ENCODE data around the gene RASD1. TPM values are rescaled to one million over a fixed set of nuclear protein-coding genes. Genes with fewer than 3 reads are reported as not detected.

Gene RASD1
- total RNA-seq, 1 experiment from 2014 or later = 0.30 TPM

GRCh38 chr17:17453088-17453487 lies 43.1 kb downstream of the RASD1 start:
- ChIA-PET CTCF (no interaction called here), RAD21 (ENCODE audit: low non-redundant PET in 1 of 2, low total read pairs in 2 of 2, uncharacterized antibody in 2 of 2, unreplicated experiment in 2 of 2) (no interaction called here), POLR2A (no interaction called here)
- Histone ChIP-seq H3K36me3 (ENCODE audit: control insufficient read depth in 1 of 2, insufficient read depth in 2 of 2, low read length in 2 of 2) (no peaks in the 10 kb centered on the region), H3K27ac (ENCODE audit: low read depth, low read length) (no peak overlapping the region), H3K4me2 (ENCODE audit: low read length) (no peak overlapping the region), H3K9ac (ENCODE audit: low read length) (no peak overlapping the region), H3K4me3 (replicated peaks in 1 of 2; ENCODE audit: low read depth in 1 of 2, low read length in 2 of 2) (no peak overlapping the region), H3K4me1 (ENCODE audit: control insufficient read depth in 1 of 2, insufficient read depth in 2 of 2, low read length in 2 of 2) (no peaks in the 10 kb centered on the region), H3K27me3 (ENCODE audit: insufficient read depth, low read length) (peaks cover 10% of the 10 kb centered on the region; the same call in 1 of the 2 replicates), H2AFZ (ENCODE audit: low read depth, low read length, poor library complexity, severe bottlenecking) (no peak overlapping the region), H3K9me2 (ENCODE audit: insufficient read depth) (no peaks in the 10 kb centered on the region), H3K9me3 (ENCODE audit: control insufficient read depth in 1 of 2, insufficient read depth in 1 of 2, low read depth in 1 of 2, low read length in 2 of 2) (no peaks in the 10 kb centered on the region), H4K20me1 (ENCODE audit: insufficient read depth) (no peaks in the 10 kb centered on the region), H3K79me2 (ENCODE audit: insufficient read depth, low read length) (no peaks in the 10 kb centered on the region)
- DNase-seq (ENCODE audit: low read depth, low spot score) = no peak
- no peak for ATAC-seq
- no TSS peak for BruUV-seq (replicated peaks)
- intact Hi-C loops (cut with micrococcal nuclease) = no loop called here
- TF ChIP-seq YY1 (IDR thresholded peaks at IDR 0.05; ENCODE audit: extremely low read depth, insufficient replicate concordance, low read depth, low read length) (no peak), CBX3 (IDR thresholded peaks at IDR 0.05; ENCODE audit: low read depth) (no peak), ZFX (IDR thresholded peaks at IDR 0.05) (no peak), TCF7L2 (IDR thresholded peaks at IDR 0.05; ENCODE audit: borderline replicate concordance, extremely low read depth, insufficient read depth, insufficient read length) (no peak), ZNF274 (IDR thresholded peaks at IDR 0.05; ENCODE audit: low read depth, low read length) (no peak), ATF3 (IDR thresholded peaks at IDR 0.05) (no peak), POLR2A (IDR thresholded peaks at IDR 0.05; ENCODE audit: borderline replicate concordance, extremely low read depth, insufficient read depth, insufficient read length) (no peak), EGR1 (IDR thresholded peaks at IDR 0.05; ENCODE audit: low read depth) (no peak), SP1 (IDR thresholded peaks at IDR 0.05; ENCODE audit: low read depth) (no peak), RAD21 (IDR thresholded peaks at IDR 0.05; ENCODE audit: low read depth) (no peak), SIN3A (IDR thresholded peaks at IDR 0.05; ENCODE audit: low read depth) (no peak), CEBPB (IDR thresholded peaks at IDR 0.05; ENCODE audit: low read depth) (no peak), CTCF (IDR thresholded peaks at IDR 0.05 in 2 of 3, conservative IDR thresholded peaks at IDR 0.05 in 1 of 3; ENCODE audit: borderline replicate concordance in 1 of 3, insufficient read depth in 1 of 3, low read depth in 2 of 3, low read length in 2 of 3) (no peak), POLR2AphosphoS5 (IDR thresholded peaks at IDR 0.05; ENCODE audit: low read depth, low read length) (no peak)
- TF ChIP-seq, protein P1, sequence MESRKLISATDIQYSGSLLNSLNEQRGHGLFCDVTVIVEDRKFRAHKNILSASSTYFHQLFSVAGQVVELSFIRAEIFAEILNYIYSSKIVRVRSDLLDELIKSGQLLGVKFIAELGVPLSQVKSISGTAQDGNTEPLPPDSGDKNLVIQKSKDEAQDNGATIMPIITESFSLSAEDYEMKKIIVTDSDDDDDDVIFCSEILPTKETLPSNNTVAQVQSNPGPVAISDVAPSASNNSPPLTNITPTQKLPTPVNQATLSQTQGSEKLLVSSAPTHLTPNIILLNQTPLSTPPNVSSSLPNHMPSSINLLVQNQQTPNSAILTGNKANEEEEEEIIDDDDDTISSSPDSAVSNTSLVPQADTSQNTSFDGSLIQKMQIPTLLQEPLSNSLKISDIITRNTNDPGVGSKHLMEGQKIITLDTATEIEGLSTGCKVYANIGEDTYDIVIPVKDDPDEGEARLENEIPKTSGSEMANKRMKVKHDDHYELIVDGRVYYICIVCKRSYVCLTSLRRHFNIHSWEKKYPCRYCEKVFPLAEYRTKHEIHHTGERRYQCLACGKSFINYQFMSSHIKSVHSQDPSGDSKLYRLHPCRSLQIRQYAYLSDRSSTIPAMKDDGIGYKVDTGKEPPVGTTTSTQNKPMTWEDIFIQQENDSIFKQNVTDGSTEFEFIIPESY (IDR thresholded peaks at IDR 0.05; ENCODE audit: extremely low read depth, insufficient replicate concordance, low read length) = no peak
- TF ChIP-seq, protein P2, sequence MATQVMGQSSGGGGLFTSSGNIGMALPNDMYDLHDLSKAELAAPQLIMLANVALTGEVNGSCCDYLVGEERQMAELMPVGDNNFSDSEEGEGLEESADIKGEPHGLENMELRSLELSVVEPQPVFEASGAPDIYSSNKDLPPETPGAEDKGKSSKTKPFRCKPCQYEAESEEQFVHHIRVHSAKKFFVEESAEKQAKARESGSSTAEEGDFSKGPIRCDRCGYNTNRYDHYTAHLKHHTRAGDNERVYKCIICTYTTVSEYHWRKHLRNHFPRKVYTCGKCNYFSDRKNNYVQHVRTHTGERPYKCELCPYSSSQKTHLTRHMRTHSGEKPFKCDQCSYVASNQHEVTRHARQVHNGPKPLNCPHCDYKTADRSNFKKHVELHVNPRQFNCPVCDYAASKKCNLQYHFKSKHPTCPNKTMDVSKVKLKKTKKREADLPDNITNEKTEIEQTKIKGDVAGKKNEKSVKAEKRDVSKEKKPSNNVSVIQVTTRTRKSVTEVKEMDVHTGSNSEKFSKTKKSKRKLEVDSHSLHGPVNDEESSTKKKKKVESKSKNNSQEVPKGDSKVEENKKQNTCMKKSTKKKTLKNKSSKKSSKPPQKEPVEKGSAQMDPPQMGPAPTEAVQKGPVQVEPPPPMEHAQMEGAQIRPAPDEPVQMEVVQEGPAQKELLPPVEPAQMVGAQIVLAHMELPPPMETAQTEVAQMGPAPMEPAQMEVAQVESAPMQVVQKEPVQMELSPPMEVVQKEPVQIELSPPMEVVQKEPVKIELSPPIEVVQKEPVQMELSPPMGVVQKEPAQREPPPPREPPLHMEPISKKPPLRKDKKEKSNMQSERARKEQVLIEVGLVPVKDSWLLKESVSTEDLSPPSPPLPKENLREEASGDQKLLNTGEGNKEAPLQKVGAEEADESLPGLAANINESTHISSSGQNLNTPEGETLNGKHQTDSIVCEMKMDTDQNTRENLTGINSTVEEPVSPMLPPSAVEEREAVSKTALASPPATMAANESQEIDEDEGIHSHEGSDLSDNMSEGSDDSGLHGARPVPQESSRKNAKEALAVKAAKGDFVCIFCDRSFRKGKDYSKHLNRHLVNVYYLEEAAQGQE (IDR thresholded peaks at IDR 0.05; ENCODE audit: low read depth) = no peak

Data from HCT116 (cell line).